HTR-8/SVneo (cell line): Measurements from ENCODE around the gene ZBTB21.

ENCODE experiments used
- DNase-seq: peaks from one replicate; pipeline ENCODE4 v3.0.0; 2011; ENCODE audit warnings: low spot score, mixed read lengths; ENCODE audit not compliant: insufficient read length
- FAIRE-seq: peaks from 2 replicates; lab custom pipeline; 2011; peaks lifted over from hg19 to GRCh38; lab: Jason Lieb, UNC

ZBTB21 gene

GRCh38 chr21:42009831-42010506 is at the start of gene ZBTB21:
Gene ZBTB21, minus strand, starts transcription at chr21:42010360. Its CDS starts 16,265 bp downstream, at chr21:41994095.
- DNase-seq (peak; percentile 99), FAIRE-seq (peak; percentile 92)

- FAIRE-seq = no peak
- no peak for DNase-seq
Measured at GRCh38 chr21:42059721-42060120, 49.6 kb upstream of the ZBTB21 start.

DNA sequence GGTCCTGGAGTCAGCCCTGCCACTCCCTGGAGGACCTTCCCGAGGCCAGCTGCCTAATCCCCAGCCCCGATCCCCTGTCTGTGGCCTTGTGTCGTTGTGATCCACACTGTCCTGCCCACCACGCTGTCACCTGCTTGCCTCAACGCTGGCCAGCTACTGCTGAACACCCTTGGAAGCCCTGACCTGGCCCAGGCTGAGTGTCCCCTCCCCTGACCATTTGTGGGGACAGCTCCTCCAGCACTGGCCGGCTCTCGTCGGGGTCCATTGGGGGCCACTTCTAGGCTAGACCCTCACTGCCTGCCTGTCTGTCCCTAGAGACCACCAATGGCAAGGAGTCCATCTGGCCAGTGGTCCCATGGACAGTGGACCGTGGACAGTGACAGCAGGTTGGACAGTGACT is 49.0 kb upstream of the ZBTB21 start:
- no peak for FAIRE-seq
- no peak for DNase-seq

- no peak for DNase-seq
- no peak for FAIRE-seq
Measured at GRCh38 chr21:42058631-42059111, 48.5 kb upstream of the ZBTB21 start.

DNA sequence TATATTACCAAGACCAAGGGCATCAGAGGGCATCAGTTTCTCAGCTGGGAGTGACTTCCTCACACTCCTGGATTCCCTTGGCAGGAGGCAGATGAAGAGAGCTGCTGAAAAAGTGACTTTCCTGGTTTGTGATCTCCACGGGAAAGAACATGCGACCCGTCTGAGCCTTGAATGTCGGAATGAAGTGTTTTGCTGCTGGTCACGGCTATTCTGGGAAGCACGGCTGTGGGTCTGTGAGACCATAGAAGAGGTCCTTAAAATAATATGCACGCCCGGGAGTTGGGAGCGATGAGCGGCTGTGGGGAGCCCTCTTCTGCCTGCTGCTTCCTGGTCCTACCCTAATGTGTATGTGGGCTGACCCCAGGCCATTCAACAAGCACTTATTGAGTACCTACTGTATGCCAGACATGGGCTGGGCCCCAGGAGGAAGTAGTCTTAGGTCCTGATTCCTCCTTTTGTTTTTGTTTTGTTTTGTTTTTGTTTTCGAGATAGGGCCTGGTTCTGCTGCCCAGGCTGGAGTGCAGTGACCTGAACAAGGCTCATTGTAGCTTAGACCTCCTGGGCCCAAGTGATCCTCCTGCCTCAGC is 47.8 kb upstream of the ZBTB21 start:
- DNase-seq (no peak), FAIRE-seq (no peak)

- no peak for DNase-seq
- no peak for FAIRE-seq
Measured at GRCh38 chr21:42056996-42057689, 47.0 kb upstream of the ZBTB21 start.

DNA sequence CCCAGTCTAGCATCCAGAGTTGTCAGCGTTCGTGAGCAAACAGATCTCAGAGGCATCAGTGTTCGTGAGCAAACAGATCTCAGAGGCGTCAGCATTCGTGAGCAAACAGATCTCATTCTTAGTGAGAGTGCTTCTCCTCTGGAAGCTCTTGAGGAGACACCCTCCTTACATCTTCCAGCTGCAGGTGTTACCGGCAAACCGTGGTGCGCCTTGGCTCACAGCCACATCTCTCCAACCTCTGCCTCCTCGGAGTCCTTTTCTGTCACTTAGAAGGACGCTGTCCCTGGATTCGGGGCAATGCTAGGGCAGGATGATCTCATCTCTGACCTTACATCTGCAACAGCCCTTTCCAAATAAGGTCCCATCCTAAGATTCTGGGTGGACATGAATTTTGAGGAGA is 46.3 kb upstream of the ZBTB21 start:
- FAIRE-seq (no peak), DNase-seq (no peak)

- FAIRE-seq = no peak
- no peak for DNase-seq
Measured at GRCh38 chr21:42055425-42055824, 45.3 kb upstream of the ZBTB21 start.

DNA sequence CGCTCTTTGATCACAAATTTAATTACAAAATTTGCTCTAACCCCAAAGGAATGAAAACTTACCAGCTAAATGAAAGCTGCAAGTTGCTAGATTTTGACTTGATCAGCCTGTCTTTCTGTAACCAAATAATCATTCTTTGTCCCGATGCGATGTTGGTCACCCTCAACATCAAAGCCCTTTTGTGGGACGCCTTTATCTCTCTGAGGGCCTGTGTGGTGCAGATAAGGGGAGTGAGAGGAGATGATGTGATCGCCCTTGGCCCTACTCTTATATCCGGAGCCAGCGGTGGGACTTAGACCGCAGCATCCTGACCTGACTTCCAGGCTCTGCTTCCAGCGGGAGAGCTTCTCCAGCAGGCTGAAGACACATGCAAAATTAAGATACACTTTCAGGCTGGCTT is 41.6 kb upstream of the ZBTB21 start:
- no peak for DNase-seq
- FAIRE-seq = no peak

DNA sequence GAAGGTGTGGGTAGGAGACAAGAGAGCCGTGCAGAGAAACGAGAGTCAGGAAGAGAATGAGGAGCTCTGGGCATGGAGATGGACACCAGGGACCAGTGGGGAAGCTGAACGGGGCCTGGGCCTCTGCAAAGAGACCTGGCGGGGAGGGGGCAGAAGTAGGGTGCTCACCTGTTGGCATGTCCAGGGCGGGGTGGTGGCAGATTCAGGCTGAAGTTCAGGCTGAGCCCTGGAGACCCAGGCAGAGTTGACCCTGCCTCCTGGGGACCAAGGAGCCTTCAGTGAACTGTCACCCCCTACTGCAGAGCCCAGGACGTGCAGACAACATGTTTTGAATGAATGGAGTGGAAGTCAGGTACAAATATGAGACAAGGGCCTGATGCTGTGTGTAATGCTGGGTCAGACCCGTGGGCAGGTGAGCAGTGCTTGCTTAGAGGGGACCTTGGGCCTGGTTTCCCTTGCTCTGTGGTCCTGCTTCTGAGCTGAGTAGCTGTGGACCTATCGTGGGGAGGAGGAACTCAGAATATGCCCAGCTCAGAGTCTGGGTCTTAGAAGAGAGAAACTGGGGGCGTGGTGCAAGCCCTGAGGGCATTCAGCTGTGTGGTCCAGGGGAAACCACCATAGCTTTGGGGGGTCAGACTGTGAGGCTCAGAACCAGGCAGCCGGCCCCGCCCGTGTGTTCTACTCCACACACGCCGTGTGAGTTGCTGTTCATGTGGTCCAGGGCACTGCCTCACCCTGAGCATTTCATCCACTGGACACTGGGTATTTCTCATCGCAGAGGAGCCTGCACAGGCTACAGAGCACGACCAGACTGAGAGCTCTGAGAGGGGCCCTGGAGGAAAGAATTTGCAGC is 39.6 kb upstream of the ZBTB21 start:
- FAIRE-seq = no peak
- no peak for DNase-seq

DNA sequence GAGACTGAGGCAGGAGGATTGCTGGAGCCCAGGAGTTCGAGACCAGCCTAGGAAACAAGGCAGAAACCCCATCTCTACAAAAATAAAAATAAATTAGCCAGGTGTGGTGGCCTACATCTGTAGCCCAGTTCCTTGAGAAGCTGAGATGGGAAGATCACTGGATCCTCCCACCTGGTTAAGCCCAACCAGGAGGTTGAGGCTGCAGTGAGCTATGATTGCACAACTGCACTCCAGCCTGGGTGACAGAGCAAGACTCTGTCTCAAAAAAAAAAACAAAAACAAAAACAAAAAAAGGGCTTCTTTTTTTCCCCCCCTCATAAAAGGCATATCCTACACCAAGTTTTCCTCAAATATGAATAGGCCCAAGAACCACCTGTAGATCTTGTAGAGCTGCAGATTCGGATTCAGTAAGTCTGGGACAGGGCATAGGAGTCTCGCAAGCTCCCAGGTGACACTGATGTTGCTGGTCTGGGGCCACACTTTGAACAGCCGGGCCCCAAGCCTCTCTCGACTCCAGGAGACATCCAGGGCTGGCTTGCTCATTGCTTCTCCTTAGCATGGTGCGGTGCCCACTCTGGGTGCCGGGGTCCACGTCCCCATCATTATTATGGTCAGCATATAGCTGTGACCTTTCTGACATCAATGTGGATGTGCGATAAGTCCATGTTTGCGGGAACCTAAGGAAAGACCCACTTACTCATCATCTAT is 38.9 kb upstream of the ZBTB21 start:
- DNase-seq (no peak), FAIRE-seq (no peak)

- no peak for FAIRE-seq
Measured at GRCh38 chr21:42047821-42048613, 37.9 kb upstream of the ZBTB21 start.

GRCh38 chr21:42044871-42045495 is 34.8 kb upstream of the ZBTB21 start:
- no peak for FAIRE-seq
- DNase-seq = no peak

More at GRCh38 chr21:42047821-42048613, 37.9 kb upstream of the ZBTB21 start:
- peak; percentile 47 for DNase-seq

DNA sequence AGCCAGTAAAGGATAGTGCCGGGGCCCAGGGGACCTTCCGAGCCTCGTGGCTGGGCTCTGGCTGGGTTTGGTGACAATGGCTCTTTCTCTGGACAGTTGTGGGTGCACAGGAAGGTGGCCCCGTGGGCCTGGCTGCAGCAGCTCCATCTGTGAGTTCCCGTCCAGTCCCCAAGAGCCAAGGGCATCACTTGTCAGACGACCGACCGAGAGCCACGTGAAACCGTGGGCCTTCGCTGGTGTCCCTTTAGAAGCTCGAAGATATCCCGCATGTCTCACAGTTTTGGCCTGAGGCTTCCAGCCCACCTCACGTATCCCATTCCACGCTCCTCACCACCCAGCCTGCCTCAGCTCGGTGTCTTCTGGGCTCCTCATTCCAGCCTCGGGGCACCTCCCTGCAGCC is 33.8 kb upstream of the ZBTB21 start:
- FAIRE-seq (no peak), DNase-seq (no peak)

- DNase-seq (no peak), FAIRE-seq (no peak)
Measured at GRCh38 chr21:42043201-42043895, 33.2 kb upstream of the ZBTB21 start.

DNA sequence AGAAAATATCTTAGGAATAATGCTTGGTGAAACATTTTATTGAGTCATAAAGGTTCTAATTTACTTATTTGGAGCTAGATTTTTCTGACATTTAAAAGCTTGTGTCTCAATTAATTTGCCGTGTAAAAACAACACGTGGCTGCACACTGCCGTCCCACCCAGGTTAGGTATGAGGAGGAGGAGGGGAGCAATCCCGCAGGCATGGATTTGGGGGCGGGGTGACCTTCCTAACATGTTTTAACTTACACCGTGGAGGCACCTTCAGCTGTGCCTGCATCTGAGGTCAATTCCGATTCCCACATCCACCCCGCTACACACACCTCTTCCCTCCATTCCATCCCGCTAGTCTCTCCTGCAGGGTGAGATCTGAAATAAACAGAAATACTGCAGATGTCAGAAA is 32.5 kb upstream of the ZBTB21 start:
- DNase-seq = no peak
- no peak for FAIRE-seq

GRCh38 chr21:42041711-42042110 is 31.6 kb upstream of the ZBTB21 start:
- FAIRE-seq (no peak), DNase-seq (no peak)

GRCh38 chr21:42041246-42041645 is 31.1 kb upstream of the ZBTB21 start:
- no peak for FAIRE-seq
- no peak for DNase-seq
